Naive B cell (primary cell): ENCODE data around the gene SYNE2. TPM values are rescaled to one million over a fixed set of nuclear protein-coding genes. Genes with fewer than 3 reads are reported as not detected.

Source experiments
- ATAC-seq, 2 donors: fragments of 150-1000 bp; cut with Tn5 transposase; 2 replicates each; pipeline ENCODE4 v1.10.0; 2021; ENCODE audit warnings: low read depth in 2 of 2, mild to moderate bottlenecking in 2 of 2, moderate library complexity in 2 of 2
- DNase-seq: peaks from one replicate; pipeline ENCODE4 v3.0.0; 2022
- H3K27ac Mint-ChIP-seq, 6 donors: one replicate each; pipeline ENCODE4 v1.8.0; 2020 to 2022; ENCODE audit warnings: mild to moderate bottlenecking in 6 of 6, mixed read lengths in 6 of 6, moderate library complexity in 5 of 6, inconsistent platforms in 2 of 6
- H3K27me3 Mint-ChIP-seq, 3 donors: one replicate each; pipeline ENCODE4 v1.8.0; 2021 to 2022; ENCODE audit warnings: mixed read lengths in 3 of 3, mild to moderate bottlenecking in 1 of 3
- H3K36me3 Mint-ChIP-seq, 2 donors: one replicate each; pipeline ENCODE4 v1.8.0; 2020 to 2022; ENCODE audit warnings: mixed read lengths in 2 of 2, inconsistent platforms in 1 of 2, mild to moderate bottlenecking in 1 of 2
- H3K4me1 Mint-ChIP-seq, 3 donors: one replicate each; pipeline ENCODE4 v1.8.0; 2020 to 2022; ENCODE audit warnings: mixed read lengths in 3 of 3, inconsistent platforms in 1 of 3, mild to moderate bottlenecking in 1 of 3, moderate library complexity in 1 of 3
- H3K4me3 Mint-ChIP-seq, 8 donors: one replicate each; pipeline ENCODE4 v1.8.0; 2020 to 2022; ENCODE audit warnings: mild to moderate bottlenecking in 8 of 8, mixed read lengths in 8 of 8, moderate library complexity in 8 of 8, inconsistent platforms in 2 of 8
- H3K9me3 Mint-ChIP-seq, 7 donors: one replicate each; pipeline ENCODE4 v1.8.0; 2020 to 2022; ENCODE audit warnings: mixed read lengths in 7 of 7, mild to moderate bottlenecking in 5 of 7, inconsistent platforms in 2 of 7, moderate library complexity in 1 of 7
- polyA plus RNA-seq, 6 donors: library from polyadenylated mRNA; unstranded; fragments of 300-500 nt; fragmentation: Illumina TruSeq; gene quantifications; one replicate each; pipeline ENCODE4 v1.2.3, GENCODE V29; 2021; ENCODE audit warnings: low read depth in 6 of 6

SYNE2 gene
- polyA plus RNA-seq, 6 donors from 2014 or later = 12.0 to 24.8 (median 19.0) TPM

DNA sequence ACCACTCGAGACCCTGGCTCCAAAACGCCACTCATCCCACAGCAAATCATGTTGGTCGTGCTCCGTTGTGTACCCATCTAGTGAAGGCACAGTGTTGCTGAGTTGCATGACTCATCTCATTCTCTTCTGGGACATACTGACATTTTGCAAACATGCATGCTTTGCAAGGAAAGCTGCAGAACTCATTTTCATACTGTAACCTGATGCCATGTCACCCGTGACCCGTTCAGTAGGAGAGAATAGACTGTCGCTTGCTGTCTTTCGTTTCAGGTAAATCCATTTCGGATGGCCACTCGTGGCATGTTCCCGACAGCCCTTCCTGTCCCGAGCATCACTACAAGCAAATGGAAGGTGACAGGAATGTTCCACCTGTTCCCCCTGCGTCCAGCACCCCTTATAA lies 363.2 kb downstream of the SYNE2 start:
- H3K4me1 Mint-ChIP-seq = peaks cover 25 to 54% (median 27%) of the 10 kb centered on the region in 3 donors
- DNase-seq (no peak), ATAC-seq (no peak)
- H3K27ac Mint-ChIP-seq = peak overlapping the region in 4 of 6 donors; percentile 64 to 75 (median 70)
- H3K4me3 Mint-ChIP-seq = no peak overlapping the region
- no peaks in the 10 kb centered on the region for H3K27me3 Mint-ChIP-seq
- no peaks in the 10 kb centered on the region for H3K9me3 Mint-ChIP-seq
- H3K36me3 Mint-ChIP-seq = peaks cover 22 to 24% of the 10 kb centered on the region in 2 donors

DNA sequence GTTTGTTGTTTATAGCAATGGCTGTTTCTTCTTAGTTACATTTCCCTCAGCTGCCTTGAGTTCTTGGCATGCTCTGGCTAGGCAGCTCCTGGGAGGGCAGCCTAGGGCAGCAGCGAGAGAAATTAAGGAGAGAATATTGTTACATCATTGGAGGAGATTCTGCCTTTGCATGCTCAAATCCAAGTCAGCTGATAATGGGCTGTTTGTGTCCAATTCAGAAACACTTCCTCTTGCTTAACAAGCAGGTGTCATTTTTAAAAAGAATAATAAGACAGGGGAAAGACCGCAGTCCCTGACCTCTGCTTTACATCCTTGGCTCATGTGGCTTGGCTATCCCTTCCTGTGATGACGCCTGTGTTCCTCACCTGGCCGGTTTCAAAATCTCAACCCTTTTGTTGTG lies 364.5 kb downstream of the SYNE2 start:
- peaks cover 34 to 58% (median 35%) of the 10 kb centered on the region in 3 donors for H3K4me1 Mint-ChIP-seq
- DNase-seq = peak; percentile 50
- no peaks in the 10 kb centered on the region for H3K9me3 Mint-ChIP-seq
- no peaks in the 10 kb centered on the region for H3K27me3 Mint-ChIP-seq
- peaks cover 27% of the 10 kb centered on the region in 2 donors for H3K36me3 Mint-ChIP-seq
- H3K4me3 Mint-ChIP-seq = peak overlapping the region in 5 of 8 donors; percentile 32 to 51 (median 43)
- ATAC-seq = peak; percentile 40 to 63
- peak overlapping the region; percentile 78 to 96 (median 92) for H3K27ac Mint-ChIP-seq

DNA sequence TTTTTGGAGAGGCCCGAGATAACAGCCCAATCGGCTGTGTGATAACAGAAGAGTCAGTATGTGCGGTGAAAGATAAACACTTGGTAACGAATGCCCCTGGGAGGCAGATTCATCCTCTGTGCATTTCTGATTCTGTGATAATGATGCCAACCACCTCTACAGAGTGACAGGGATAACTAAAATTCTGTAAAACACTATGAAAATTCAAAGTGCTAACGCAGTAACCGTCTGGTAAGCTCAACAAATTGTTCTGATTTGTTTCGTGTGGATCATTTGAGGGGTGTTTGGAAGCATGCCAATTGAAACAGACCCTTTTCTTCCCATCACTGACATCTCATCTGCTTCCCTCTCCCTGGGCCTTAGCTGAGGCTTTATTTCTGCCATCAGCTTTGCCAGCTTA lies 365.0 kb downstream of the SYNE2 start:
- no peaks in the 10 kb centered on the region for H3K9me3 Mint-ChIP-seq
- H3K4me3 Mint-ChIP-seq = peak overlapping the region in 4 of 8 donors; percentile 32 to 63 (median 40)
- H3K27ac Mint-ChIP-seq = peak overlapping the region; percentile 33 to 96 (median 90)
- peaks cover 38 to 61% (median 38%) of the 10 kb centered on the region in 3 donors for H3K4me1 Mint-ChIP-seq
- H3K36me3 Mint-ChIP-seq = peaks cover 27 to 31% of the 10 kb centered on the region in 2 donors
- H3K27me3 Mint-ChIP-seq = no peaks in the 10 kb centered on the region
- DNase-seq = no peak
- no peak for ATAC-seq

DNA sequence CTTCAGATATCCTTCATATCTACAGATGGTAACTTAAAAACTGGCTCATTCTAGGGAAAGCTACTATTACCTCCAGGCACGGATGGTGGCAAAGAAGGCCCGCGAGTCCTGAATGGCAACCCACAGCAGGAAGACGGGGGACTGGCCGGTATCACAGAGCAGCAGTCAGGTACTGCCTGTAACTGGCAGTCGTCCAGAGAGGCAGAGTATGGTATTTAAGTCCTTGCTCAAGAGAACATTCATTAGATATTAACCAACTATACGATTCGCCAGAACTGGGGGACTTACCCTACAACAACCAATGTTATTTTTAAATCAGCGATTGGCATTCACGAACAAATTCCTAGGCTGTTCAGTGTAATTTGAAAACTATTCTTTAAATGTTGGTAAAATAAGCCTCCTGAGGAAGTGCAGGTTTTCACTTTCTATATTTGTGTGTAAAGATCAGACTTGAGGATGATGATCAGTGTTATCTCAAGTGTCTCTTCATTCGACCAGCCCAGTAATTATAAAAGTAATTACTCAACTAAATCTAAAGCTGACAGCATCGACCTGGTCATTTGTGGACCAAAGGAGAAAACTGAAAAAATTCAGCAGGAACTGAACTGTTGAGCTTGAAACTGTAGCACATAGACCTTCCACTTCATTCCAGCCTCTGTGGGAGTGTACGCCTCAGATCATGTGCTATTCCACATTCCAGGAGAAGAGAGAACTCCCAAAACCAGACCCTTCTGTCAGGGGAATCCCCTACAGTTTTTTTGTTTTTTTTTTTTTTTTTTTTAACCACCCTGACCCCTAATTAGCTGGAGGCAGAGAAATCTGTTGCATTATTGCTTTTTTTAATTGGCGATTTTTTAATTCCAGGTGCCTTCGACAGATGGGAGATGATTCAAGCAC lies 365.8 kb downstream of the SYNE2 start:
- ATAC-seq (no peak), DNase-seq (no peak)
- no peaks in the 10 kb centered on the region for H3K9me3 Mint-ChIP-seq
- H3K4me1 Mint-ChIP-seq = peaks cover 39 to 69% (median 43%) of the 10 kb centered on the region in 3 donors
- no peaks in the 10 kb centered on the region for H3K27me3 Mint-ChIP-seq
- H3K4me3 Mint-ChIP-seq = peak overlapping the region in 4 of 8 donors; percentile 21 to 63 (median 36)
- peak overlapping the region in 5 of 6 donors; percentile 1 to 96 (median 91) for H3K27ac Mint-ChIP-seq
- peaks cover 27 to 35% of the 10 kb centered on the region in 2 donors for H3K36me3 Mint-ChIP-seq

DNA sequence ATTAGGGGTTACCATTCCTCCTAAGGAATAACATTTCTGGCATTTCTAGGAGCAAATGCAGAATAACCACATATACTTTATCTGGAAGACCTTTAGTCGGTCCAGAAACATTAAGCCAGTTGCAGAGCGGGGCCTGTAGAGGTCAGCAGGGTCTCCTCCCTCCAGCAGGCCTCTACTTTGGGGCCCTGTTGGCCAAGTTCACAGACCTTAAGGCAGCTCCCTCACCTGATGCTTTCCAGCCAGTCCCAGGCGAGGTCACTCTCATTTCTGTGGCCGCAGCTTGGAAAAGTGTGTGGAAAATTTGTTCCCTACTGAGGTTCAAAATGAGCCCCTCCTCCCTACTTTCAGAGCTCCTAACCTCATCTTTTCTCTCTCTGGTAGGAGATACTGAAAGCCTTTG lies 367.3 kb downstream of the SYNE2 start:
- H3K4me3 Mint-ChIP-seq = peak overlapping the region in 5 of 8 donors; percentile 48 to 87 (median 70)
- no peaks in the 10 kb centered on the region for H3K27me3 Mint-ChIP-seq
- peak overlapping the region in 3 of 6 donors; percentile 28 to 91 (median 85) for H3K27ac Mint-ChIP-seq
- ATAC-seq (no peak), DNase-seq (no peak)
- H3K36me3 Mint-ChIP-seq = peaks cover 27 to 43% of the 10 kb centered on the region in 2 donors
- H3K4me1 Mint-ChIP-seq = peaks cover 39 to 72% (median 43%) of the 10 kb centered on the region in 3 donors
- H3K9me3 Mint-ChIP-seq = no peaks in the 10 kb centered on the region

- DNase-seq (peak; percentile 21), ATAC-seq (peak; percentile 21 to 44)
- Mint-ChIP-seq H3K4me1 (peaks cover 39 to 72% (median 43%) of the 10 kb centered on the region in 3 donors), H3K9me3 (no peaks in the 10 kb centered on the region), H3K4me3 (peak overlapping the region in 7 of 8 donors; percentile 35 to 87 (median 70)), H3K36me3 (peaks cover 27 to 40% of the 10 kb centered on the region in 2 donors), H3K27me3 (no peaks in the 10 kb centered on the region), H3K27ac (peak overlapping the region; percentile 28 to 97 (median 84))
These were observed 367.7 kb downstream of the SYNE2 start for GRCh38 chr14:64220466-64220865.

DNA sequence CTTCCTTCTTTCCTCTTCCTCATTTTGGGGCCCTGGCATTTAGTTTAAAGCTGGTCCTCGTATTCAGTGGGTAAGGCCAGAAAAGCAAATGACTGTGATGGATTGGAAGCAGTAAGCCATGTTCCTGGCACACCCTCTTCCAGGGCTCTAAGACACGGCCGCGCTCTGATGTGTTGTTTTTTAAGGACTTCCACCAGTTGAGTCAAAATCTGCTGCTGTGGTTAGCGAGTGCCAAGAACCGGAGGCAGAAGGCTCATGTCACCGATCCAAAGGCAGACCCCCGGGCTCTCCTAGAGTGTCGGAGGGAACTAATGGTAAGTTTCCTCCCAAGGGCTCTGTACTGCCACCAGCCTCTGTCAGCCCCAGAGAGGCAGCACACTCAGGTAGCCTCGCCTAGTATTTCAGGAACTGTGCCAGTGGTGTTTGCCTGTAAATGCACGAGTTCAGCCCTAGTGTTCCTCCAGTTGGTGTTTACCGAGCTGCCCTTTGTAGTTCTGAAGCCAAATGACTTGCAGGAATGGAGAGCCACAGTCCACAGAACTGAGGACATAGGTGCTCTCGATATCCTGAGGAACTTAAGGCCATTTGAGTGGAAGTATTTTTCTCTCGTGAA lies 368.7 kb downstream of the SYNE2 start:
- Mint-ChIP-seq H3K9me3 (no peaks in the 10 kb centered on the region), H3K36me3 (peaks cover 16 to 30% of the 10 kb centered on the region in 2 donors), H3K4me3 (peak overlapping the region in 7 of 8 donors; percentile 54 to 87 (median 73)), H3K27me3 (no peaks in the 10 kb centered on the region), H3K27ac (peak overlapping the region; percentile 81 to 97 (median 87)), H3K4me1 (peaks cover 39 to 66% (median 43%) of the 10 kb centered on the region in 3 donors)
- ATAC-seq = peak; percentile 62 to 64
- DNase-seq = peak; percentile 25

DNA sequence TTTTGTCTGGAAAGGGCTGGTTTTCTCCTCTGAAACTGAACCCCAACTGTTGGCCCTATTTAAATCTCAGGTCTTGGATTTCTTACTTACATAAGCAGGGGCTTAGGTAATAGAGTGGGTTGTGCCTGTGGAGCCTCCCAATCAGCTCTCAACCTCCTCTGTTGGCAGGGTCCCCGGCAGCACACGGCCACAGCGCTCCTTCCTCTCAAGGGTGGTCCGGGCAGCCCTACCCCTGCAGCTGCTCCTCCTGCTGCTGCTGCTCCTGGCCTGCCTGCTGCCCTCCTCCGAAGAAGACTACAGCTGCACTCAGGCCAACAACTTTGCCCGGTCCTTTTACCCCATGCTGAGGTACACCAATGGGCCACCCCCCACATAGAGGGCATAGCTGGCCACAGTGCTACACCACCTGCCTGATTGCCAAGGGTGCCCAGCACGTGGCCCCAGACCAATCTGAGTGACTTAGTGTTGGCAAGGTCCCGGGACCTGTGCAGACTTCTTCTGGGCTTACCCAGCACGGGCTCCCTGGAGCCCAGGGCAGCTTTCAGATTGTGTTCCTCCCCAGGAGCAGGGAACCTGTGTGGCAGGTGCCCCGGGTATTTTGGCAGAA lies 372.4 kb downstream of the SYNE2 start:
- H3K27ac Mint-ChIP-seq = no peak overlapping the region
- peaks cover 19 to 35% (median 26%) of the 10 kb centered on the region in 3 donors for H3K4me1 Mint-ChIP-seq
- H3K4me3 Mint-ChIP-seq = no peak overlapping the region
- no peaks in the 10 kb centered on the region for H3K27me3 Mint-ChIP-seq
- peaks cover 14 to 36% of the 10 kb centered on the region in 2 donors for H3K36me3 Mint-ChIP-seq
- no peaks in the 10 kb centered on the region for H3K9me3 Mint-ChIP-seq
- DNase-seq (no peak), ATAC-seq (no peak)

- Mint-ChIP-seq H3K27me3 (no peaks in the 10 kb centered on the region), H3K9me3 (no peaks in the 10 kb centered on the region), H3K27ac (peak overlapping the region in 3 of 6 donors; percentile 0 to 13 (median 11)), H3K4me1 (peaks cover 10 to 29% (median 12%) of the 10 kb centered on the region in 3 donors), H3K4me3 (no peak overlapping the region), H3K36me3 (peaks cover 7 to 29% of the 10 kb centered on the region in 2 donors)
- ATAC-seq = no peak
- DNase-seq = no peak
These were observed 375.1 kb downstream of the SYNE2 start for GRCh38 chr14:64227856-64228255.

DNA sequence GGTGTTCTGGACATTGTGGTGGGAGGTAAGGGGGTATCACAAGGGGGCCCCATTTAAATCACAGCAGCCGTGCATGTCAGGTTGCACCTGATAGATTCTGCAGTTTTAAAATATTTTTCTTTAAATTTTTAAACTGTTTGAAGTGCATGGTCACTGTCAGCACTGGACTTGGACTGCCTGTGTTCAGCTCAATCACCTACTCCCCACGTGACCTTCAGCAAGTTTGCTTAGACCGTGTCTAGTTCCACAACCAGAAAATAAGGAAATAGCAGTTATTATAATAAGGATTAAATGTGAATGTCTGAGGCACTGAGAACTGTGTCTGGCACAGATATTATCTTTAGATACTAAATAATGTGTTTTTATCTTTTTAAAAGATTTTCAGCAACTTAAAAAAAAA lies 376.7 kb downstream of the SYNE2 start:
- Mint-ChIP-seq H3K9me3 (no peaks in the 10 kb centered on the region), H3K27me3 (no peaks in the 10 kb centered on the region), H3K4me1 (peaks cover 22 to 34% (median 23%) of the 10 kb centered on the region in 3 donors), H3K36me3 (peaks cover 7 to 22% of the 10 kb centered on the region in 2 donors), H3K27ac (peak overlapping the region in 1 of 6 donors; percentile 72), H3K4me3 (no peak overlapping the region)
- DNase-seq (no peak), ATAC-seq (no peak)

GRCh38 chr14:64232095-64232838 lies 379.5 kb downstream of the SYNE2 start:
- peaks cover 46 to 61% (median 51%) of the 10 kb centered on the region in 3 donors for H3K4me1 Mint-ChIP-seq
- H3K27me3 Mint-ChIP-seq = no peaks in the 10 kb centered on the region
- H3K9me3 Mint-ChIP-seq = no peaks in the 10 kb centered on the region
- H3K36me3 Mint-ChIP-seq = peaks cover 7 to 15% of the 10 kb centered on the region in 2 donors
- DNase-seq (no peak), ATAC-seq (no peak)
- H3K27ac Mint-ChIP-seq = peak overlapping the region; percentile 38 to 99 (median 76)
- H3K4me3 Mint-ChIP-seq = peak overlapping the region in 1 of 8 donors; percentile 34

GRCh38 chr14:64232944-64233343 lies 380.1 kb downstream of the SYNE2 start:
- Mint-ChIP-seq H3K4me3 (no peak overlapping the region), H3K9me3 (no peaks in the 10 kb centered on the region), H3K36me3 (peaks cover 4 to 14% of the 10 kb centered on the region in 2 donors), H3K27ac (peak overlapping the region; percentile 61 to 100 (median 100)), H3K4me1 (peaks cover 48 to 65% (median 55%) of the 10 kb centered on the region in 3 donors), H3K27me3 (no peaks in the 10 kb centered on the region)
- DNase-seq (no peak), ATAC-seq (no peak)
